GM19452 (cell line): ENCODE measurements around the gene HAUS2.

Experiments
- ATAC-seq: cut with Tn5 transposase; IDR thresholded peaks from one replicate; pipeline ENCODE4 v1.9.1; 2021; ENCODE audit not compliant: unreplicated experiment

Gene HAUS2

GRCh38 chr15:42605796-42606195 lies 57.2 kb downstream of the HAUS2 start:
- ATAC-seq = no peak

GRCh38 chr15:42608110-42608531 lies 59.5 kb downstream of the HAUS2 start:
- ATAC-seq = peak; percentile 60

GRCh38 chr15:42608752-42609488 lies 60.3 kb downstream of the HAUS2 start:
- ATAC-seq = no peak

- no peak for ATAC-seq
These were observed 62.9 kb downstream of the HAUS2 start for GRCh38 chr15:42611532-42611931.

GRCh38 chr15:42612367-42612912 lies 63.8 kb downstream of the HAUS2 start:
- ATAC-seq = no peak

GRCh38 chr15:42616107-42616506 lies 67.5 kb downstream of the HAUS2 start:
- no peak for ATAC-seq
